ENCODE measurements around the gene AUNIP.
A peak's percentile ranks its signal among the peaks of the same experiment; 100 is the strongest.

The AUNIP gene

DNA sequence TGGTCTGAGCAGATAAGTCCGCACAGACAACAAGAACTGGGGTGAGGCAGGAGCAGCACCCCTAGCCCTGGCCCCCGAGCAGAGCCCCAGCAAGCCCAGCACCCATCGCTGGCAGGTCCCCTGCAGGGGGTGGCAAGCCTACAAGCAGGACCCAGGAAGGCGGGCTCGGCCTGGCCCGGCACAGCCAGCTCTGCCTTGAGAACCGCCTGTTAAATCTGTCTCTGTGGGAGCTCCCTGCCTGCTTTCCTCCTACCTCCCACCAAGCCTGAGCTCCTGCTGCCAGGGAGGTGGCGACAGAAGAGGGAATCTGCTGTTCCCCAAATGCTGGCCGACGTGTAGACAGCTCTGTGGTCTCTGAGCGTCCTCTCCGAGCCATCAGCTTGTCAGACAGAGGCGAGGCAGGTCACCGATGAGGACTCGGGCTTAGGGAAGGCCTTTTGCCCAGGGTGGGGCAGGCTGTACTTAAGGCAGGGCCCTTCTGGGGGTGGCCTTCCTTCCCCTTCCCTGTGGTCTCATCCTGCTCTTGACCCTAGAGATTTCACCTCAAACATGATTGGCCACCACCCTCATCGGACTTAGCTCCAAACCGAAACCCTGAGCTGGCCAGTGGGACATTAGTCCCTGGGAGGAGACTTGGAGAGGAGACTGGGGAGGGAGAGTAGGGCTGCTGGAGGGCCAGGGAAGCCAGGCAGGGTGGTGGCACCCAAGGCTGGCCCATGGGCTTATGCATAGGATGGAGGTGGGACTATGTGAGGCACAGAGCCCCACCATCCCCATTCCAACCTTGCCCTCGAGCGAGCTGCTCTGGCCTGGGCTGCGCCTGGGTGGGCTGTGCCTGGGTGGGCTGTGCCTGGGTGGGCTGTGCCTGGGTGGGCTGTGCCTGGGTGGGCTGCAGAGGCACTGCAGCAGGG, 51.5 kb downstream of the AUNIP start:
- DNase-seq: no peak

- DNase-seq: no peak
Observed at GRCh38 chr1:25806418-25806817, 52.8 kb downstream of the AUNIP start.

DNA sequence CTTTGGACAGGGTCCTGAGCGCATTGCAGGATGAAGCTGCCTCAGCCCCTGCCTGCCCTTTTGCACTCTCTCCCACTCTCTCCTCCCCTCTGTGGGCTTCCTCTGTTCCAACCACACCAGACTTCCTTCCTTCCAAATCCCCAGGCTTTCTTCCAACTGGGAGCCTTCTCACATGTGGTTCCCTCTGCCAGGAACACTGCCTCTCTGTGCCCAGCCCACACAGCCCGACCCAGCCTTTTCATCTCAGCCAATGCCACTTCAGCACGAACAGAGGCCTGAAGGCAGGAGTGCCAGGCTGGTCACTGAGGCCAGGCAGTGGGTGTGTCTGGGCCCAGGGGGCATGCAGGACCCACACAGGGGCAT, 53.4 kb downstream of the AUNIP start:
- peak in 1 of 2 experiments; percentile 6 for DNase-seq

DNA sequence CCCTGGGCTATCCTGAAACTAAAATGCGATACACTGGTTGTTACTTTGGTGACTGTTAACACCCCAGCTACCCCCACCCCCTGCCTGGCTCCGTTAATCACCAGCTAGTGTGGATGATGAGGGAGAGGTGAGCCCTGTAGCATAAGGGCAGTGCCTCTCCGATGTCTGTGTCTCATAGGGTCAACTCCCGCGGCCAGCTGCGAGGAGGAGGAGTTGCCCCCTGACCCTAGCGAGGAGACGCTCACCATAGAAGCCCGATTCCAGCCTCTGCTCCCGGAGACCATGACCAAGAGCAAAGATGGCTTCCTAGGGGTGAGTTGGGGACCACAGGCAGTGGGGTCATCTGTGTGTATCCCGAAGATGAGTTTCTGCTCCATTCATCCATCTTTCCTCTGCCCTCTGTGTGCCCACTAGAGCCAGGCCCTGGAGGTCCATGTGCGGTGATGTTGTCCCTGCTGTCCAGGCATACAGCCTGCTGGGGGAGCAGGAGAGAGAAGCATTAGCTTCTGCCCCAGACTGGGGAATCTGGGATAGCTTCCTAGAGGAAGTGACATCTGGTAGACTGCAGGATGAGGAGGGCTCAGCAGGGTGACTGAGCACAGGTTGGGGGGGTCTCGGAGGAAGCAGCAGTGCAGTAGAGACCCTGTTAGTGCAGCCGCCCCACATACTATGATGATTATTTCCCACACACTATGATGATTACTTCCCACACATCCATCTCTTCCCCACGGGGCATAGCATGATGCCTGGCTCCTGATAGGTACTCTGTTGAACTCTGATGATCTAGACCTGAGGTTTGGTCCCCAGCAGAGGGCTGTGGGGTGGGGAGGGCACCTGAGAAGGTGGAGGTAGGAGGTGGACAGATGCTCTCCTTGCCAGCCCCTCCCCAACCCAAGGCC, 54.0 kb downstream of the AUNIP start:
- no peak for DNase-seq

GRCh38 chr1:25804244-25804963, 54.9 kb downstream of the AUNIP start:
- no peak for DNase-seq

DNA sequence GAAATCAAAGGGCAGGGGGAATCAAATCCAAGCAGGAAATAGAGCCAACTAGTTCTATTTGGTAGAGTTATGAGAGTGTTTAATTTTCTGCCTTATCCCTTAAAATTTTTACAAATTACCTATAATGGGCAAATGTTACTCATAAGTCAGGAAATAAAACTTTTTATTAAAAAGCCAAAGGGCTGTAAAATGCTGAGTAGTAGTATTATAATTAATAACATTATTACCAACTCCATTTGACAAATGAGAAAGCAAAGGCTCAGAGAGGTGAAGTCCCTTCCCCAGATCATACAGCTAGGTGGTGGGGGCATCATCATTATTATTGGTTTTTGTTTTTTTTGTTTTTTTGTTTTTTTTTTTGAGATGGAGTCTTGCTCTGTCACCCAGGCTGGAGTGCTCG, 55.9 kb downstream of the AUNIP start:
- no peak for DNase-seq

GRCh38 chr1:25802915-25803314, 56.3 kb downstream of the AUNIP start:
- no peak for DNase-seq

DNA sequence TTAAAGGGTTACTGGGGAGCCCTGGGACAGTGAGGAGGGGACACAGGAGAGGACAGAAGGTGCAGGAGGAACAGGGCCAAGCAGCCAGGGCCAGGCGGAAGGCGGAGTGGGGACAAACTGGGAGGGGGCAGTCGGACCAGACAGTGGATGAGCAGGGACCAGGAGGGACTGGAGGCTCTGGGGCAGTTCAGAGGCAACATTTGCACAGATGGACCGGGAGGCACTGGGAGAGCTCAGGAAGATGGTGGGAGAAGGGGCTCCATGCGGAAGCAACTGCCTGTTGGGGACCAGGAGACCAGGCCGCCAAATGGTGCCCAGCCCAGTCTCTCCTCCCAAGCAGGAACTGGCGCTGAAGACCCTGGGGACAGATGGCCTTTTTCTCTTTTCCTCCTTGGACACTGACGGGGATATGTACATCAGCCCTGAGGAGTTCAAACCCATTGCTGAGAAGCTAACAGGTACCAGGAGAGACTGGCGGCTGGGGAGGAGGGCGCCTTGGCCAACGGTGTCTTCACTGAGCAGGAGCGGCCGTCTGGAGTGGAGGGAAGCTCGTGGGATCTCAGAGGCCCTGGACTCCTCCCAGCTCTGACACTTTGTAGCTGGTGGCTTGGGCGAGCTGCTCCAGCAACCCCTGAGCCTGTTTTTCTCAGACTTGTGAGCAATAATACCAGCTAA, 58.4 kb downstream of the AUNIP start:
- no peak for DNase-seq

GRCh38 chr1:25799935-25800702, 59.1 kb downstream of the AUNIP start, which contains the start of gene SELENON:
TSS of gene SELENON (plus strand) at chr1:25800193. CDS start at chr1:25800231, 38 bp downstream.
- peak in 1 of 2 experiments; percentile 10 for DNase-seq

DNA sequence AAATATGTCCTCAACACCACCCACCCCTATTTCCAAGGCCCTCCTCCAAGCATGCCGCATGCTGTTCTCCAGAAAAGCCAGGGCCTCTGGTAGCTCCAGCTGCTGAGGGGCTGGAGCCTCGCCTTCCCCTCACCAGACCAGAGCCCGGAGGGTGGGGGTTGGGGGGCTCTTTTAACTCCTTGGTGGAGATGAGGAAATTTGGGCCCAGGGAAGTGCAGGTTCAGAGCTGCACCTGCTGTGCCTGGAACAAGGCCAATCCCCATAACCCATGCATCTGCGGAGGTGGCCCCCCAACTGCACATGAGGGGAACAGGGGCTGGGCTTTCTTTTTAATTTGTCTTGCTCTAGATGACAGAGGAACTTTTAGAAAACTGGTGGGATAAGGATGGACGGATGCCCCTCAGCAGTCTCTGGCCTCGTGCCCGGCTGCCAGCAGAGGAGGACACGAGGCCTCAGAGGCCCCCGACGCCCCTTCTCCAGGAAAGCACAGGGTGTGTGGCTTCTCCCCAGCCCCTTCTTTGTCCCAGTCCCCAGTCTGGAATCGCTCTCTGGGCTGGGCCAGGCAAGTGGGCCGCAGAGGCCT, 59.8 kb downstream of the AUNIP start:
- peak in 1 of 2 experiments; percentile 31 for DNase-seq

GRCh38 chr1:25798666-25799351, 60.4 kb downstream of the AUNIP start:
- DNase-seq: no peak

DNA sequence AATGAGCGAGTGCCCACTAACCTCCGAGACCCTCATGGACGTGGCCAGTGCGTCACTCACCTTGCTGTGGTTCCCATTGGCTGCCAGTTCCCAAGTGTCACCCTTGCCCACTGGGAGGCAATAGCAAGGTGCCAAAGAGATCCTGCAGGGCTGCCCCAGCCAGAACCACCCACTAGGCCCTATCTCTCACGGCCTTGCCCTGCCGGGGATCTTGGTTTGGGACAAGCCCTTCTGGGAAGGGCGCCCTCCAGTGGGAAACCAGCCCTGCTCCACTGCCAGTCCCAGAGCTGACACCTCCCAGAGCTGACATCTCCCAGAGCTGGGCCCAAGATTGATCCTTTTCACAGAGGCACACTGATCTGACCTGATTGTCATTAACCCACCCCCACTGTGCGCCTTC, 61.3 kb downstream of the AUNIP start:
- DNase-seq: peak; percentile 42 to 43

- DNase-seq: peak; percentile 84 to 90
Observed at GRCh38 chr1:25796811-25797458, 62.3 kb downstream of the AUNIP start.

GRCh38 chr1:25795946-25796810, 63.1 kb downstream of the AUNIP start:
- DNase-seq: no peak

- DNase-seq: no peak
Observed at GRCh38 chr1:25795211-25795610, 64.0 kb downstream of the AUNIP start.

GRCh38 chr1:25794325-25794724, 64.9 kb downstream of the AUNIP start:
- DNase-seq: no peak

DNA sequence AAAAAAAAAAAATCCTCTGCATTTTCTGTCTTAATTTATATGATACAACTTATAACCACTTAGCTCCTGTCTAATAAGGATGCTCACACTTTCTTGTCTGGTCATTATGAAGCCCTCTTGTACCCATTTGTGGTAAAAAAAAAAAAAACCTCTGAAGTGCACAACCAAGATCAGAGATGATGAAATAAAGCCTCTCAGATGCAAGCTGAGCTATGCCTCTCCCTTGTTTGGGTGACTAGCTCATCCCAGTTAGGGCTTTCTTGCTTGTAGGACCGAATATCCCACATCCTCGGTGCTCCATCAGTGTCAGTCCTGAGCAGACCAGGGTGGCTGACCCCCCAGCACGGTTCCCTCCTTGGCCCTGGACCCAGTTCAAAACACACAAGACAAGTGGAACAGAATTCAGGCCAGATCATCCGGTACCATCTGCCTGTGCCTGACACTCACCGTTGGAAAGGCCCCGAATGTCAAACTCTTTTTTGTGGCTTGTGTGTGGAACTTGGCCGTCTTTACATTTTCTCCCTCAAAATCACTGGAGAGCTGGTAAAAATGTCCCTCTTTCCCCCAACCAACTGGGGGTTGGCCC, 65.6 kb downstream of the AUNIP start:
- no peak for DNase-seq

GRCh38 chr1:25792115-25792514, 67.1 kb downstream of the AUNIP start:
- no peak for DNase-seq

GRCh38 chr1:25790472-25790871, 68.8 kb downstream of the AUNIP start:
- no peak for DNase-seq
